Measurements from ENCODE around the gene PARVG. TPM values are rescaled to one million over a fixed set of nuclear protein-coding genes. Genes with fewer than 3 reads are reported as not detected.
"Not testable (repeated sequence)": the region's sequence is repeated elsewhere in the genome, so short reads cannot be mapped to it uniquely, and the experiment has no call there.

Gene PARVG
- total RNA-seq, 1 donor from 2014 or later = not detected

GRCh38 chr22:44213489-44214043, 32.8 kb downstream of the PARVG start:
- no peak for DNase-seq (ENCODE audit: low read depth)

DNA sequence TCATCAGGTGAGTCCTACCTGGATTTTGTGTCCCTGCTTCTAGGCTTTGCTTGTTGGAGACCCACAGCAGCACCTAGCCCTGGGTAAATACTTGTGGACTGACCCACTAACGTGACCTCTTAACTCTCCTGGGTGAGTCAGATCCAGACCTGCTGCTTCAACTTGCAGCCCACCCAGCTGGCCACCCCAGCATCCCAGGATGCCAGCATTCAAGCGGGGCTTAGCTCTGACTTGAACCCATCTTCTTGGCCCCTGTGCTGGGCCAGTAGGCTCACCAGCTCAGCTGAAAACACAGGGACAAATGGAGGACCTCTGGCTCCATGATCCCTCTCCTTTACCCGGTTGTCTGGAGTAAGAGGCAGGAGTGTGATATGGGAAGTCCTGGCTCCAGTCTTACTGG, 33.5 kb downstream of the PARVG start:
- DNase-seq (ENCODE audit: low read depth) = no peak

DNA sequence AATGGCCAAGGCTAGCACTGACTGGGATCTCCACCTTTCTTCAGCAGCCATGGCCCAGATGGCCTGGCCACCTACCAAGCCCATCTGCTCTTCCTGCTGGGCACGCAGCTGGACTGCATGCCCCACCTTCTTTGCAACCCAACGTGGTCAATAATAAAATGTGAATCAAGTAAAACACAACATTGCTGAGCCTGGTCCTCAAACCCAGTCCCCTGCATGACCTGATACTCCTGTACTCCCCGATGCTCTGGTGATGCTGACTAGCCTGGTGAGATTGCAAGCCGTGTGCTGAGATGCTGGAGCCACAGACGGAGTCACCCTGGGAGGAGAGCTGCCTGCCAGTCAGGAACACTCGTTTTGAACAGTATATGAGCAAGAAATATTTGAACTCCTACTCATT, 34.0 kb downstream of the PARVG start:
- no peak for DNase-seq (ENCODE audit: low read depth)

GRCh38 chr22:44215287-44215686, 34.6 kb downstream of the PARVG start:
- no peak for DNase-seq (ENCODE audit: low read depth)

DNA sequence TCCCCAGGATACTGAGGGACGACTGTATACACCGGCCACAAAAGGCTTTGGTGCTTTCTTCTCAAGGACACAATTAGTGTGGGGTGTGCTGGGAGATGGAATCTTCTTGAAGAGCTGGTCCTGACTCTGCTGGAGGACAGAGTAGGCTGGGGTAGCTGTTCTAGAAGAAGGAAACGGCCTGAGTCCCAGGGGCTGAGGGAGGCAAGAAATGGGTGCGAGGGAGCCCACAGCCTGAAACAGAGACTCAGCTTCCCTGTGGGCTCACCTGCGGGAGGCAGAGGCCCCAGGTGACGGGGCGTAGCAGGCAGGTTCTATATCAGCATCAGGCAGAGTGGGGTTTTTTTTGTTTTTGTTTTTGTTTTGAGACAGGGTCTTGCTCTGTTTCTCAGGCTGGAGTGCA, 36.6 kb downstream of the PARVG start:
- DNase-seq (ENCODE audit: low read depth) = no peak

DNA sequence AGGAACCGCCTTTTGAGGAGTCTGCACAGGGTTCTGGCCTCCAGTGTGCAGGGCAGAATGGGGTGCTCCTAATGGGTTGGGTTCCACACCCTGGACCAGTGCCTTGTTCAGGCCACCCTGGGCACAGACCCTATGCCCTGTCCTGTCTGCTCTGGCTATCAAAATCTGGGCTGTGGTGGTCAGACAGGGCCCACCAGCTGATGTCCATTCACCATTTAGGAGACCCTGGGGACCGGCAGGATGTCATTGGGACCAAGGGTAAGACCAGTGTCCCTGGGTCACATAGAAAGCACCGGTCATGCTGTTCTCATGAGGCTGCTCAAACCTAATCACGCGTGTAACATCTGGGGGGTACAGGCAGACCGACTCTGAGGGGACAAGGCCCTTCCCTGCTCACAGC, 37.3 kb downstream of the PARVG start:
- DNase-seq (ENCODE audit: low read depth) = no peak

DNA sequence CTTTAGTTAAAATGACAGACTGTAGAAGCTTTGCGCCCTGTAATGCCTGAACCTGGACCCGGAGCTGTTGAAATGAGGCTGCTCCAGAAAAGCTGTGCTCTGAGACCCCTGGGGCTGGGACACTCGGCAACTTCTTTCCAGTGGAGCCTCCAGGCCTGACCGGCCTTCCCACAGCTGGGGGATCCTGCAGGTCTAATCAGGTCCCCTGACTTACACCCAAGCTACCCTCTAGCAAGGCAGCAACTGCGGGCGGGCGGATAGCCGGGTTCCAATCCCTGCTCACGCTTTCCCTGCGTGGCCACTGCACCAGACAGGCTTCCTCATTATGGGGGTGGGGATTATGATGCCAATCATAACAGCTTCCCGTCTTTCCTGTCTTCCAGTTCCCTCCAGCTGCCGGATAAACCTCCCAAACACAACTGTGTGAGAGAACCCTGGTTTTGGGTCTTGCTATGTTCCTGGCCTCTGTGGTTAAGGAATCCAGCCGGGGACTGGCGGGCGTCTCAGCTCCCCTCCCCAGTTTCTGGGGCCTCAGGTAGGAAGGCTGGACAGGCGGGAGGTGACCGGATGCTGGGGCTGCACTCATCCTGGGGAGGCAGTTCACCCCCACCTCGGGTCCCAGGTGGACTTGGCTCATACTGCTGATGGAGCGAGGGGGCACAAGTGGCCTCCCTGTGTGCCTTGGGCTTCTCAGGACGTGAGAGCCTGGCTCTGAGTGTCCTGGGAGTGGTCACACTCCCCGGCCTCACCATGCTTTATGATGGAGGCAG, 38.6 kb downstream of the PARVG start:
- no peak for DNase-seq (ENCODE audit: low read depth)

DNA sequence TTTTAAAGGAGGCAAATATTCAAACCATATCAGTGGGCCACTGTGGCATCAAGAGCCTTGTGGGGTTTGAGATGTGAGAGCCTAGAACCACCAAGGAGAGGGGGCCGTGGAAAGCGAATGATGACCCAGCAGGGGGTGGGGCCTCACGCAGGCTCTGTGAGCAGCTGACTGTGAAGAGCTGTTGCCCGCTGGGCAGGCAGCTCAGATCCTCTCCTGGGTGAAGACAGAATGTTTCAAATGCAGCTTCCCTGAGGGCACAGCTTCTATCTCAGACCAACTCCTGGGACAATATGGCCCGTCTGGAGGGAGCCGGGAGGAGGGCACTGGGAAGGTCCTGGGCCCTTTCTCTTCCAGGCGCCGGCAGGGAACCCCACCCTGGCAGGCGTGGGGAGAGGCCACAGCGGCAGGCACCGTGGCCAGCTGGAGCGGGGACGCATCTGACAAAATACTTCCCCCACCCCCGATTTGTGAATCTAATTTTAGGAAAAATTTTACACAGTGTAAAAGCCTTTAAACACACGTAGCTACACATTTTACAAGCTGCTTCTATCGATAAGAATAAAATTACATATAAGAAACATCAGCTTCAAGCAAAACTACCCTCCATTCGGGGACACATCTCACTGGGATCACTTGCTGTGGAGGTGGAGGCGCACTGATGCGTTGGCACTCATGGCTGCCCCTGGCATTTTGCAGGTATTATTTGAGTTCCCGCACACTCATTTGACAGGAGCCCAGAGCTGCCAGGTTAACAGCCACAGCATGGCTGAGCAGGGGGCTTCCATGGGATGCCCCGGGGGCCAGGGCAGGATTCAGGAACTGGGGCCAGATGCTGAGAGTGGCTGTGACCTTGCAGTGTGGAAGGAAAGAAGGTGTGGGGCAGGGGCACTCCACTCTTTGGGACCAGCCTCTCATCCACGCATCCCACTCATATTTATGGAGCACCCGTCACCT, 40.3 kb downstream of the PARVG start:
- no peak for DNase-seq (ENCODE audit: low read depth)

DNA sequence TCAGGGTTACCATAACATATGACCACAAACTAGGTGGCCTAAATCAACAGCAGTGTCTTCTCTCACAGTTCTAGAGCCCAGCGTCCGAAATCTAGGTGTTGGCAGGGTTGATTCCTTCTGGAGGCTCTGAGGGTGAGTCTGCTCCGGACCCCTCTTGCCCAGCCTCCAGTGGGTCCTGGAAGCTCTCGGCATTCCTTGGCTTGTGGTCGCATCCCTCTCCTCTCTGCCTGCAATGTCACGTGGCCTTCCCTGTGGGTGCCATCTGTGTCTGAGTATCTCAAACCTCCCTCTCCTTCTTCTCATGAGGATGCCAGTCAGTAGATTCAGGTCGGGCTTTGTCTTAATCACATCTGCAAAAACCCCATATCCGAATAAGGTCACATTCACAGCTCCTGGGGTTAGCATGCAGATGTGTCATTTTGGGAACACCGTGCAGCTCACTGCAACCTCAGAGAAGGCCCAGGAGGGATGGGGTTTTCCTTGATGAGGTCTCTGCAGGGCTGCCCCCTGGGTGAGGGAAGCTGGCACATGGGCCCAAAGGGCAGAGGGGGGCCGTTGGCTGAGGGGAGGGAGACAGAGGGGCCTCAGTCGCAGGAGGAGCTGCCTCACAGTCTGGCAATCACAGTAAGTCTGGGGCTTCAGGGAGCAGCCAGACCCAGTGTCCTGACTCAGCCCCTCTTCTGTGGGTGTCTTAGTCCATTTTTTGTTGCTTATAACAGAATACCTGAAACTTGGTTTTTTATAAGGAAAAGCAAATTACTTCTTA, 41.2 kb downstream of the PARVG start:
- no peak for DNase-seq (ENCODE audit: low read depth)

DNA sequence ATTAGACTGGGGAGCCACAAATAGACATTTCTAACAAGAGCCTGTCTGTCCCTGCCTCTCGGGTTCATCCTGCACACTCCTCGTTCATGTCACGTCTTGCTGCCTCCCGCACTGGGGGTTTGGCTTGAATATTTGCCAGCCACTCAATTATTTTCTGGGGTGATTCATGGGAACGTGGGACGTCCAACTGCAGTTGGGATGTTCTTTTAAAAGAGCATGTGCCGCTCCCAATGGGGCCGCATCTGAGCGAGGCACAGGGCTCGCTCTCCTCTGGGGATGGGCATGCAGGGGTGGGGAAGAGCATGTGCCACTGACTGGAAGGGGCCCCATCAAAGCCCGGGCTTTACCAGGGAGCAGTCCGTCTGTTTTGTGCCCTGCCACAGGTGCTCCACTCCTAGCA, 43.4 kb downstream of the PARVG start:
- DNase-seq (ENCODE audit: low read depth) = no peak

GRCh38 chr22:44225091-44225689, 44.5 kb downstream of the PARVG start:
- DNase-seq (ENCODE audit: low read depth) = no peak

DNA sequence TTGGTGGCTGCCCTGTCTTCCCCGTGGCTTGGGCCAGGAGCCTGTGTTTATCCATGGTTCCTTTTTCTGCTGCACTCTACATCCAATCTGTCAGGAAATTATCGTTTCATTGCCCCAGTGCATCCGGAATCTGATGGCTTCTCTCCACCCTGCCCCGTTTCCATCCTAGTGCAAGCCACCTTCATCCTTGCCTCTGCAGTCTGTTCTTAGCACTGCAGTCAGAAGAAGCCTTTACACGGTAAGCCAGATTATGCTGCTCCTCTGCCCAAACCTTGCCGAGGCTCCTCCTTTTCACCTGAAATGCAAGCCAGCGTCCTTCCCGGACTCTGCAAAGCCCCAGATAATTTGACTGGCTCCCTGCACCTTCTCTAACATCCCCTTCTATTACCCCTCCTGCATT, 45.1 kb downstream of the PARVG start:
- no peak for DNase-seq (ENCODE audit: low read depth)

- DNase-seq (ENCODE audit: low read depth) = no peak
Observed at GRCh38 chr22:44229331-44229730, 48.6 kb downstream of the PARVG start.

GRCh38 chr22:44229809-44230208, 49.1 kb downstream of the PARVG start:
- DNase-seq (ENCODE audit: low read depth) = no peak

DNA sequence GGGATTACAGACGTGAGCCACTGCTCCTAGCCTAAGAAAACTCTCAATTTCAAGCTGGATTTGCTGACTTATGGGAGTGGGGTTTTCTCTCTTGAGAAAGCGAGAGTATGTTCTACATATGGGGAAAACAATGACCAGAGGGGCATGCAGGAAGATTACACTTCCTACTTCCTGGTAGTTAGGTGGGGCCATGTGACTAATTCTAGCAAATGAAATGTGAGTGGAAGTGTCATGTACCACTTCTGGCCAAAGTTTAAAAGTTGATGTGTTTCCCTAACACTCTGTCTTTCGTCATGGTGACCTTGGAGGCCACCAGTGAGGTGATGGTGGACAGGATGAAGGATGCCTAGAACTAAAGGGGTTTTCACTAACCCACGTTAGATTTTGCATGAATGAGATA, 50.5 kb downstream of the PARVG start:
- no peak for DNase-seq (ENCODE audit: low read depth)

DNA sequence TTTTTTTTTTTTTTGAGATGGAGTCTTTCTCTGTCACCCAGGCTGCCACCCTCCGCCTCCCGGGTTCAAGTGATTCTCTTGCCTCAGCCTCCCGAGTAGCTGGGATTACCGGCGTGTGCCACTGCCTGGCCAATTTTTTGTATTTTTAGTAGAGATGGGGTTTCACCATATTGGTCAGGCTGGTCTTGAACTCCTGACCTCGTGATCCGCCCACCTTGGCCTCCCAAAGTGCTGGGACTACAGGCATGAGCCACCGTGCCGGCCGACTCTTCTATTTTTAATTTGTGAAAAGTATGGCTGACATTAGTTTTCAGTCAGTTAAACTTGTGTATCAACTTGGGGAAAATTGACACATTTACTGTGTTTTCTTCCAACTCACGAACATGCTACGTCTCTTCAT, 53.6 kb downstream of the PARVG start:
- not testable (repeated sequence) for DNase-seq (ENCODE audit: low read depth)

GRCh38 chr22:44237290-44237689, 56.6 kb downstream of the PARVG start:
- DNase-seq (ENCODE audit: low read depth) = no peak

GRCh38 chr22:44241121-44241520, 60.4 kb downstream of the PARVG start:
- not testable (repeated sequence) for DNase-seq (ENCODE audit: low read depth)

DNA sequence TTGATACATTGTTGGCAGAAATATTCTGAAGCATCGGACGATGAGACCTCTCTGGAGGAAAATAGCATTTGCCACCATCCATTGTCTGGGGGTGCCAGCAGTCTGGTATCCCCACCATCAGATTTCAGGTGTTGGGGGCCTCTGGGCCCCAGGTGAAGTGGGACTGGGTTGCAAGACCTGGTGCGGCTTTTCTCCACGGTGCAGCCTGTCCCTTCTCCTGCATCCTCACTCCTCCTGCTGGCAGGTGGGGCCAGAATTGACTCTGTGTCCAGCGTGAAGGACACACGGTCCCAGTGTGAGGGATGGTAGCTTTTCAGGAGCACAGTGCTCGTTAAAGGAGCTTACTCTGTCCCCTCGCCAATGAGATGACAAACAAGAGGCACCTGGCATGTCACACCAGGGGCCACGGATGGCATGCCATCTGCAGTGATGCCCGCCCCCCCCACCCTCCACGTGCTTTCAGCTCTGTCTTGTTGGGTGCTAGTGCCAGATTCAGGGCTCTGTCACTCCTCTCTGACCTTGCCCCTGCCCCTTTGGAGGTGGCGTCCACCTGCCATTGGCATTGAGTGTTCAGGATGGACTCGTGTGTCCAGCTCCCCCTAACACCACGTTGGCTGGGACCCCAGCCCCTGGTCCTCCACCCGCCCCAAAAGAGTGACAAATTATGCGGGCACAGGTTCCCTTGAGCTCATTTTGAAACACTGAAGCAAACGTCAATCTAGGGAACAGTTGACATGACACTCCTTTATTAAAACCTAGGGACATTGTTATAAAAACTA, 62.4 kb downstream of the PARVG start:
- DNase-seq (ENCODE audit: low read depth) = no peak

DNA sequence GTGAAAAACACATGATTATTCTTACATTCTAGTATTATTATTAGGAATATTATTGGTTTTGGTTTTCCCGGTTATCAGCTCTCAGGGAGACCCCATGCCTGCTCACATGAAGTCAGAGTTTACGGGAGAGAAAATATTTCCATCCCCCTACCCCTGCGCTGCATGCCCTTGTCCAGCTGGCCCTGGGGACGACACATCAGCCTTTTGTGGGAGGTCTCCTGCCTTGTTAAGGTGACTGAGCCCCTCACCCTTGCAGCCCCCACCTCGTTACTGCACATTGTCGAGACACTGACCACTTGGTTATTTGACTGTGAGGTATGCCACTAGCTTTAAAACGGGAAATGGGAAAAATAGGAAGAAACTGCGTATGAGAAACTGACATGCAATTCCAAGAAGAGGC, 63.0 kb downstream of the PARVG start:
- no peak for DNase-seq (ENCODE audit: low read depth)

Measured in renal cortical epithelial cell (primary cell).